GM15510 (cell line): Measurements from ENCODE around the gene LRRK2.

Experiments used
- POLR2A ChIP-seq: IDR thresholded peaks from 3 replicates; pipeline ENCODE4 v1.6.1; 2011; ENCODE audit warnings: borderline replicate concordance; ENCODE audit not compliant: insufficient read length; ENCODE audit errors: extremely low read depth

Gene LRRK2

GRCh38 chr12:40344312-40344711 is 119.5 kb downstream of the LRRK2 start:
- no peak for TF ChIP-seq POLR2A

GRCh38 chr12:40351976-40352375 is 127.2 kb downstream of the LRRK2 start:
- TF ChIP-seq POLR2A: no peak

DNA sequence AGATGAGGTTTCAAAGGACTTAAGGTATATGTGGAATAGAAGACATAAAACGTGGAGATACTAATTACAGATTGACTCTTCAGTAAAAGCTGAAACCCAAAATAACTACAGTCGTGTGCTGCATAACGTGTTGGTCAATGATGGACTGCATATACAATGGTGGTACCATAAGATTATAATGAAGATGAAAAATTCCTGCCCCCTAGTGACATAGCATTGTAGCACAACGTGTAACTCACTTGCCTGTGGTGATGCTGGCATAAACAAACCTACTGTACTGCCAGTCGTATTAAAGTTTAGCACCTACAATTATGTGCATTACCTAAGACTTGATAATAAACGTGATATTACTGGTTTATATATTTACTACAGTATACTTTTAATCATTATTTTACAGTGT is 150.3 kb downstream of the LRRK2 start:
- no peak for TF ChIP-seq POLR2A

DNA sequence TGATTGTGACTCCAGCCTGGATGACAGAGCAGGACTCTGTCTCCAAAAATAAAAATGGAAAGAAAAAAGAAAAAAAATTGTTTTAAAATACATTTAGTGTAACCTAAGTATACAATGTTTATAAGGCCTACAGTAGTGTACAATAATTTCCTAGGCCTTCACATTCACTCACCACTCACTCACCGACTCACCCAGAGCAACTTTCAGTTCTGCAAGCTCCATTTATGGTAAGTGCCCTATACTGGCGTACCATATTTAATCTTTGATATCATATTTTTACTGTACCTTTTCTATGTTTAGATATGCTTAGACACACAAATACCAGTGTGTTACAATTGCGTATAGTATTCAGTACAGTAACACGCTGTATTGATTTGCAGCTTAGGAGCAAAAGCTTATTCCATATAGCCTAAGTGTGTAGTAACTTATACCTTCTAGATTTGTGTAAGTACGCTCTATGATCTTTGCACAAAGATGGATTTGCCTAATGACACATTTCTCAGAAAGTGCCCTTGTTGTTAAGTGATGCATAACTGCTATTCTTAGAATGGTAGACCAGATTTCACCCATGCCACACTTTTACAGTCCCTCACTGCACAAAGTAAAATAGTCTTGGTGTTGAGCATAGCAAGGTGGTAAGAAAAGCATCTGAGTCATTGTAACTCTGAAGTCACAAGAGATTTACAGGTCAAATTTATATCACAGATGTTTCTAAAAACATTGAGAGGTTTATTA is 151.9 kb downstream of the LRRK2 start:
- TF ChIP-seq POLR2A: no peak

GRCh38 chr12:40378691-40379090 is 153.9 kb downstream of the LRRK2 start:
- TF ChIP-seq POLR2A: no peak

DNA sequence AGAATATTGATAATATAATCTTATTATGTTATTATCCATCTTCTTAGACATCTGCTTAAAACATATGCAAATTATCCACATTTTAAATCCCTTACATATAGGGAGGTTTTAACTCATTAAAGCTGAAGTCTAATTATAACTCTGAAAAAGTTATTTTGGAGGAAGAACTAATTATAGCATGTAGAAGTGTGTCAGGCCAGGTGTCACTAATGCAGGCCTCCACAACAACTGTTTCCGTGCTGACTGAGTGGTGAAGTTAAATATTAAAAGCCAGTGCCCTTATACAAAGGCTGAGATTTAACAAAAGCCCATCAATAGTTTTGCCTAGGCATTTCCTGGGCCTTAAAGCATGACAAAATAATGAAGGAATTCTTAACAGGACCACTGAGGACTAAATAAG is 157.4 kb downstream of the LRRK2 start:
- no peak for TF ChIP-seq POLR2A

DNA sequence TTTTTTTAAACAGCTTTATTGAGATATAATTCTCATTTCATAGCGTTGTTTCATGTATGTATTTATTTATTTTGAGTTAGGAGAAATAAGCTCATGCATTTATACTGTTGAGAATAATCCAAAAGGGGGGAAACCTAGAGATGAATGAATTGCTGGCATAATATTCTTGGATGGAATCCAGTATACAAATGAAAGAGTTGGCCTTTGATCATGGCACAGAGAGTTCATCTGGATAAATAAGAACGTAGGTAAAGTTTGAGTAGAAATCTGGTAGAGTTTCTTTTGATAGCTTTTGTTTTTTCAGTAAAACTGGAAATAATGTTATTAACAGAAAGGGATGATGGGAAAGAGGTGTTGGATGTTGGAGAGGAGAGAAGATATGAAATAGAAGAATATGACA is 166.2 kb downstream of the LRRK2 start:
- TF ChIP-seq POLR2A: no peak

GRCh38 chr12:40393026-40393425 is 168.2 kb downstream of the LRRK2 start:
- TF ChIP-seq POLR2A: no peak

DNA sequence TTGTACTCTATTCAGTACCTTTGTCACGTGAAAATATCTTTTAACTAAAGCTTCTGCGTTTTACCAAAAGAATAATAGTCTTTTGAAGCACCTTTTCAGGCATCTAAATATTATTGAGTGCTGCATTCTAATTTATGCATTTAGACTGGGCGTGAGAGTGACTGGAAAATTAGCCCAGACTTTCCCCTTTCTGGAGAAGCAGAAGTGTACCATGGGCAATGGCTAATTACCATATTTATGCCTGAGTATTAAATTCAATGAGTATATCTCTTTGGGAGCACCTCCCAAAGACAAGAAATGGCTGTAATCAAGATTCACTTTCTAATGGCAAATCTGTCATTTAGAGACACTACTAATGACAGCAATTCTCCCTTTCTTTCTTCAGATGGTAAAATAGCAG is 174.9 kb downstream of the LRRK2 start:
- no peak for TF ChIP-seq POLR2A

DNA sequence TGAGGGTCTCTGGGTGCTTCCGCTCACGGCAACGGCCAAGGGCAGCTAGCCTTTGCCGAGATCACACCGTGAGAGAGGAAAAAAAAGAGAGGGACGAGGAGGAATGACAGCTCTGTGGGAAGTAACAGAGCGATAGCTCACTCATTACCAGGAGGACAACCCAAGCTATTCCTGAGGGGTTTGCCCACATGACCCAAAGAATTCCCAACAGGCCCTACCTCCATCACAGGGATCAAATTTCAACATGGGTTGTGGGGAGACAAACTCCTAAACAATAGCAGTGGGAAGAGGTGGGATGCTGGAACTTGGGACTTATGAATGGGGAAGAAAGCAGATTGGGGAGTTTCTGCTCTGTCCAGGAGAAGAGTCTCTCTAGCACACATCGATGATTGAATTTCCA is 180.6 kb downstream of the LRRK2 start:
- TF ChIP-seq POLR2A: no peak
